Cortex of kidney (tissue), 1 donor: Measurements from ENCODE around the gene CHST4.
"Not testable (repeated sequence)": the region's sequence is repeated elsewhere in the genome, so short reads cannot be mapped to it uniquely, and the experiment has no call there.

Experiments
- DNase-seq: peaks from one replicate; lab custom pipeline; 2025; lab: John Stamatoyannopoulos, UW

CHST4 gene

DNA sequence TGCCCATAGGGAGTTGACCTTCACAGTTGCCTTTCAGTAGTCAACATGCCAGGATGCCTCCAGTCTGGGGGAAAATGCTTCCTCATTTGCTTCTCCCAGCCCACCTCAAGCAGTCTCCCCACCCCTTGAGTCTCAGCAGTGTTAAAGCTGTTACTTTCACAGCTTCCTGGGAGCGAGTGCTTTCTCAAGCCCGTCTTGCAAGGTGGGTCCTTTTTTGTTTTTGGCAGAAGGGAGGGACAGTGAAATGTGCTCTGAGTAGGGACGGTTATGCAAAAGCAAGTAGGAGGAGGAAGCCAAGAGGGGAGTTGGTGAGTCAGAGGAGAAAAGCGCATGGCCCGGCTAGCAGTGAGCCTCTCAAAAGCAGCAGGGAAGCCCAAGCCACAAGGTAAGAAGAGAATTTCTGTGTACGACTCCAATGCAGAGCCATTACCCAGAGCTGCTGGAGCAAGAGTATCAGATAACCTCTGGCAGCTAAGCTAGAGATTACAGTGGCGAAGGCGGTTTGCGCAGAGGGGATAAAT is at the start of gene CHST4:
CHST4 (plus strand) TSS at position 316 of the 521 bp plus-strand sequence. CDS start 10,252 bp downstream, outside the sequence.
- no peak for DNase-seq

DNA sequence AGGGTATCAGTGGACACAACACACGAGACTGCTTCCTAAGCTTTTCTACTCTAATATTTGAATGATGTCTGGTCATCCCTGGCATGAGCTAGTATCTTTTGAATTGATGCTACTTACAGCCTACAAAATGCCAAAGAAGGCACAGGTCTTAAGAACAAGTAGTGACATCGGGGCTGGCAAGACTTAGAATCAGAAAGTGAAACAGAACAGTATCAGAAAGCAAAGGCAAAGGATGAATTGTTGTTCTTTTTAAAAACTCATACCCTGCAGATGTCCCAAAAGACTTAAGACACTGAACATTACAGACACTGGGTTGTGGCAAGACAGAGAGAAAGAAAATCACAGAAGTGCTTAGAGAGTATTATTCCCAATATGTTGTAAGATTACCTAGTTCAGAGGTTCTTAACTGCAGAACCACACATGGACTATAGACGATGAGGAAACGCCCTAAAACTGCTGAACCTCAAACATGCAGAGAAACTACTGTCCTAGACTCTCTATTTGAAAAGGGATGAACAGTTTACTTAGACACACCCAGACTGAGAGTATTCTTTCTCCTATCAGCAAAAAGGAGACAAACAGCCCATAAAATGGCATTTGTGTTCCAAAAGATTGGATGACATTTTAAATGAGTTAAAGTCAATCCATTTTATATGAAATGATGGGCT is 49.6 kb upstream of the CHST4 start:
- no peak for DNase-seq

DNA sequence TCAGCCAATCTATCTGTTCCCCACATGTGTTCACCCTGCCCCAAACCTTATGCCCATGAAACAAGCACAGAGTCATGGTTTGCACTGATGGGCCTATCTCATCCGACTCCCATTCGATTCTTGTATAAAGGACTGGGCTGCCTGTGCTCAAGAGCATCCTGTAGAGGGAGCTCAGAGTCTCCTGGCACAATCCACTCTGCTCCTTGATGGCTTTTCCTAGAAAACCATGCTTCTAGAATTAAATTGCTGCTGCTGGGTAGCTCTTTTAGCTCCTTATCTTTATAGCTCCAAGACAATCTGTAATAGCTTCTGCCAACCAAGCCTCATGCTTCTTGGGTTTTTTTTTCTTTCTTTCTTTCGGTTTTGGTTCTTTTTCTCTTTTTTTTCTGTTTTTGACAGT is 46.8 kb upstream of the CHST4 start:
- DNase-seq = no peak

DNA sequence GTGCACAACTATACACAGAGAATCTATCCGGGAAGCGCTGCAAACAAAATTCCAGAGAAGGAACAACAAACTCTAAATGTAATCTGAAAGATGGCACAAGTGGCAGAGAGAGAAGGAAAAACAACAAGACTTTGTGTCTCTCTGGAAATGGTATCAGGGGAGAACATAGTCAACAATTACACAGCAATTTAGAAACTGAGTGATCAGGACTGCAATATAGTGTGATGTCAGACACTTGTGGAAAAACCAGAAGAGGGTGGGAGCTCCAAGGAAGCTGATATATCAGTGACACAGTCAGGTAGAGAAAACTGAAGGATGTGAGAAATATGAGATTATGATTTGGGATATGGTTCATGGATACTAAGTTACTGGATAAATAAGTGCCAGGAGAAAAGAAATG is 45.3 kb upstream of the CHST4 start:
- DNase-seq = no peak

DNA sequence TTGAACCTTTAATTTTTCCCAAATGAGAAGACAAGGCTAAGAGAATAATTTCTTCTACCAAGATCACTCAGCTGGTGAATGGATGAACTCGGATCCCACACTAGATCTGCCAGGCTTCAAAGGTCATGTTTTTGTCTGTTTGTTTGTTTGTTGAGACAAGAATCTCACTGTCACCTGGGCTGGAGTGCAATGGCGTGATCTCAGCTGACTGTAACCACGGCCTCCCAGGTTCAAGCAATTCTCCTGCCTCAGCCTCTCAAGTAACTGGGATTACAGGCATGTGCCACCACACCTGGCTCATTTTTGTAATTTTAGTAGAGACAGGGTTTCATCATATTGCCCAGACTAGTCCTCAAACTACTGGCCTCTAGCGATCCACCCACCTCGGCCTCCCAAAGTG is 43.7 kb upstream of the CHST4 start:
- no peak for DNase-seq

DNA sequence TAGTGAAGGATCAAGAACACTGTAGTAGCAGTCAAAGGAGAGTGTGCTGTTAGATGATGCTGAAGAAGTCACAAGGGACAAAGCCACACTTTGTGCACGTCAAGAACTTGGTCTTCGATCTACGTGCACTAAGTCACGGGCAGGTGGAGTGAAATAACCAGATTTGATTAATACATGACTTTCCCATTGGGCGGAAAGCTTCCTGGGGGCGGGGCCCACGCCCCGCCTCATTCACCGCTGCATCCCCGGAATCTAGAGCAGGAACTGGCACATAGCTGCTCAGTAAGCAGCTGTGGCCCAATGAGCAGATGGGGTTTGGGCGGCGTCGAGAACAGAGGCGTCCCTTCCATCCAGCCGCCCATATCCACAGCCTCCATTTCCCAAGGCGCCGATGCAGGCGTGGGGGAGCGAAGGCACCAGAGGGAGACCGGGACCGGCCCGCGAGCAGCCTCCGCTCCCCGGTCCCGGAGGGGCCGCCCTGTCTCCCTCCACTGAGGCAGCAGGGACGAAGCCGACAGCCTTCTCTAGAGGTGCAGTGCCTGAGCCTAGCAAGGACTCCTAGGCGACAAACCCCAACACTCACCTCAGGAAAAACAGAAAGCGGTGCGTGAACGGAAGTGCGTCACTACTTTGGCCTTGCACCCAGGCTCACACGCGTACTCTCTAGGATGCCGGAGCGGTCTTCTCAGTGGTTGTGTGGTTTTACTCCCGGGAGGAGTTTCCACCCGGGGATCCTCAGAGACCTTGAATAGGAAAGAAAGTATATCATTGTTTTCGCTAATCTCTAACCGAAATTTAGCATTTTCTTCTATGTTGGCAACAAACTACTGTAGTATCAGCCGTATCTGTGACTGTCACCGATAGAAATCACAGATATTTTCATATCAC is 42.0 kb upstream of the CHST4 start:
- DNase-seq = no peak

DNA sequence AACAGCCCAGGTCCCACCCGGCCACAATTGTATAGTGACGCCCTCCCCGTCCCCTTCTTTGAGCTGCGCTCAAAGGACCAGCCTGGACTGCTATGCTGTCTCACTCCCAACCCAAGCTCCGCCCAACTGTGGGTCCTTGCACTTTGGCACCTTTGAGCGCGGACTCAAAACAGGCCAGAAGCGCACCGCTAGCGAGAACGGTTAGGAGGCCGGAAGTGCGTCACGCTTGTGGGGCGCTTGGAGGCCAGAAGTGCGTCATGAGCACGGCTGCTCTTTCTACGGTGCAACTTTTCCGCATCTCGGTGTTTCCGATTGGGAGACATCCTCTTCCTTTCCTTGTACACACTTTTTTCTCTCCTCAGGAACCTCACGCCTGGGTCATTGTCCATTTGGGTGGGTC is 37.1 kb upstream of the CHST4 start, which contains the start of gene ZNF19:
ZNF19 (minus strand) TSS at position 203 of the 400 bp plus-strand sequence. CDS start 7,210 bp downstream, outside the sequence.
- no peak for DNase-seq

DNA sequence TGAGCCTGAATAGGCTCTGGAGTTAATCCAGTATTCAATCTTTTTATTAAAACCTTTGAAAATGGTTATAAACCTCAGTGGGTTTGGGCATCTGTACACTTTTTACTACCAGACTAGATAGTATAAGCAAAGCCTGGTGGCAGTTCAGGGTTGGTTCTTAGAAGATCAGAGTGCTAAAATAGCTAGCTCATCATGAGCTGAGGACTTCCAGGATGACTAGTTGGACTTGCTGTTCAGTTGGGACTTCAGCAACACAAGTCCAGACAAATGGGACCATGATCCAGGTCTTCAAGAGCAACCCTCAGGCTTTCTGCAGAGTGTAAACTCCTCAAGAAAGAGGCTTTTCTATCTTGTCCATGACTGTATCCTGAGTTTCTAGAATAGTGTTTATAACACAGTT is 35.9 kb upstream of the CHST4 start:
- DNase-seq = no peak

DNA sequence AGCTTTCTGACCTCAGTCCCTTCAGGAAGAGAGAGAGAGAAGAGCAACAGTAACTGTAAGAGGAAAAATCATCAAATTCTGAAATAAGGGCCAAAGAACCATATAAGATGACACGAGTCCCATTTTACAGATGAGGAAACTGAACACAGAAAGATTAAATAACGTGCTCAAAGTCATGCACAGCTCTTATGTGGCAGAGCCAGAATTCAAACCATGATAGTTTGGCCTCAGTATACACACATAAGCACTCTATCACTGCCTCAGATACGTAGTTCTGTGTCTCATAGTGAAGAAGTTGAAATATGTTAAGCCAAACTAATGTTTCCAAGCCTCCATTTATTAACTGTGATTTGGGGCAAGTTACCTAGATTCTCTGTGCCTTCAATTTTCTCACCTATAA is 35.2 kb upstream of the CHST4 start:
- DNase-seq = no peak

DNA sequence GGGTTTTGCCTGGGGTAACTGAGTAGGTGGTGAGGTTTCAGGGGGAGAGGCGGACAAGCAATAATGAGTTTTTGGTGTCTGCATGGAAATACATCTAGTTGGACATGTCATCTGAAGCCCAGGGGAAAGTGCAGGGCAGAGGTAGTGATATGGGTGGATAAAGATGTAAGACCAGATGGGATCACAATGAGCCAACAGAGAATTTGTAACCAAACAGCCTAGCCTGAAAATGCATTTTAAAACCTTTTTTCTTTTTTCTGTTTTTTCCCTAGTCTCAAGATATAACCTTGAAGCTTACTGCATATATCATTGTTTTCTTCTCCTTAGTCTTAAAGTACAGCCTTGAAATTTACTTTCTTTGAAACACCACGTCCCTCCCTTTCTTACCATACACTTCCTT is 33.4 kb upstream of the CHST4 start:
- DNase-seq = no peak

DNA sequence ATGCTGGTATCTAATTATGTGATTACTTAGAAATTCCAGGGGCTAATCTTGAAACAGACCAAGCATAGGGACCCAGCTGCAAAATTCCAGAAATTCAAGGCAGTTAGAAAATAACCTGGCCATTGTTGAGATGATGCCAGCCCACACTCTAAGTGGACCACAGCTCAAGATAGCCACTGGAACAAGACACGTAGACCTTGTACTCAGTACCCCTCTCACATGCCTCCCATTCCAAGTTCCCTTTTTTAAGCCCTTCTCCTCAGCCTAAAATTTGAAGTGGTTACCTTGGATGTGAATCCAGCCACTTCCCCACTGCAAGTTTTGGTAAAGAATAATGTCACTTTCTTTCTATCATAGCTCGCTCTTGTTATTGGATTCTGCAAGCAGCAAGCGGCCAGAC is 33.0 kb upstream of the CHST4 start:
- no peak for DNase-seq

DNA sequence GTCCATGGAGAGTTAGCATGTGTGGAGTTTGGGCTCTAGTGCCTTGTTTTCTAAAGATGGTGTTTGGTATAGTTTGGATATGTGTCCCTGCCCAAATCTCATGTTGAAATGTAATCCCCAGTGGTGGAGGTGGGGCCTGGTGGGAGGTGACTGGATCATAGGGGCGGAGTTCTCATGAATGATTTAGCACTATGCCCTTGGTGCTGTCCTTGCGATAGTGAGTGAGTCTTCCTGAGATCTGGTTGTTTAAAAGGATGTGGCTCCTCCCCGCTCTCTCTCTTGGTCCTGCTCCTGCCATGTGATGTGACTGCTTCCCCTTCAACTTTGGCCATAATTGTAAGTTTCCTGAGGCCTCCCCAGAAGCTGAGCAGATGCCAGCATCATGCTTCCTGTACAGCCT is 28.2 kb upstream of the CHST4 start:
- DNase-seq = no peak

DNA sequence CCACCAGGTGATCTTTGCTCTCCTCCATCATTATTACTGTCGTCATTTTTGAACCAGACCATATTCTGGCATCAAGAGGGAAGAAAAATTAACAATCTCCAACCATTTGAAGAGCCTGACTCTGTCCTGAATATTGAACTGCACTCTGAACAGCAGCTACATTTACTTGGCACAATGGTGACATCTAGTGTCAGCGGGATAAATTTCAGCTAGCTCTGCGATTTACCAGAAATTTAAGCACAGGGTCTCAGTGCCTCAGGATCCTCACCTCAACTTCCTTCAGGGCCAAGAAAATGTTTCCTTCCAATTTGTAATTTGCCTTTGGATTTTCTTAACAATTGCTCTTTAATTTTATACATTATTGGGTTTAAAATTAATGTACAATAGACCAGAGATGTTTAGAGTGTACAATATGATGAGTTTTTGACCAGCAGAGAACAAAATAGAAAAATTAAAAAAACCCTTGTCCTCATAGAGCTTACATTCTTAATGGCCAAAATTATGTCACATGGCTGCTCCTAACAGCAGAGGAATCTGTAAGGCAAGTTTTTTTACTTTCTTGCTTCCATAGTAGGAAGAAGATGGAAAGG is 26.4 kb upstream of the CHST4 start:
- DNase-seq = no peak

DNA sequence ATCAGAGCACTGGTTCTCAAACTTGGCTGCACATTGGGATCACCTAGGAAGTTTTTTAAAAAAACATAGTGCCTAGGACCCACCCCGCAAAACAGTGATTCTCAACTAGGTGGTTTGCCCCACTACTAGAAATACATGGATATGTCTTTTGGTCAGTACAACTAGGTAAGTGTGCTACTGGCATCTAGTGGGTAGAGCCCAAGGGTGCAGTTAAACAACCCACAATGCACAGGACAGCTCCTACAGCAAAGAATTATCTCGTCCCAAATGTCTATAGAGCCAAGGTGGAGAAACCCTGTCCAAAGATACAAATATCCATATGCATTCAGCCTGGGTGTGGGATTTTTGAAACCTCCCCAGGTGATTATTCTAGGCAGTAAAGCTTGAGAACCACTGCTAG is 25.3 kb upstream of the CHST4 start:
- DNase-seq = no peak

DNA sequence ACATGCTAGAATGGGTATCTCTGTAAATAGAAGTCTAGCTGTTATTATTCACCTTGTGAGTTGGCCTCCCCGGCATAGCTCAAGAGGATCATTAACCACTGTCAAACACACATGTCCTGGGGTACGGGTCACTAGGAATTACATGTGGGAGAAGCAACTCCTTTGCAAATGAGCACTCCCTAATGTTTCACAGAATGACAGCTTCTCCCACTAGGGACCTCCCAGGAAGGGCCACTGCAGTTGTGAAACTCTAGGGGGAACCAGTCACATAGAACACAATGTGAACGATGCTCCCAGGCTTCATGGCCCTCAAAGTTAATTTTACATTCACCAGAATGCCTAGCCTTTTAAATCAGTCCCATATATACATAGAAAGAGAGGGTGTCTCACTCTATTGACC is 24.7 kb upstream of the CHST4 start:
- DNase-seq = no peak

DNA sequence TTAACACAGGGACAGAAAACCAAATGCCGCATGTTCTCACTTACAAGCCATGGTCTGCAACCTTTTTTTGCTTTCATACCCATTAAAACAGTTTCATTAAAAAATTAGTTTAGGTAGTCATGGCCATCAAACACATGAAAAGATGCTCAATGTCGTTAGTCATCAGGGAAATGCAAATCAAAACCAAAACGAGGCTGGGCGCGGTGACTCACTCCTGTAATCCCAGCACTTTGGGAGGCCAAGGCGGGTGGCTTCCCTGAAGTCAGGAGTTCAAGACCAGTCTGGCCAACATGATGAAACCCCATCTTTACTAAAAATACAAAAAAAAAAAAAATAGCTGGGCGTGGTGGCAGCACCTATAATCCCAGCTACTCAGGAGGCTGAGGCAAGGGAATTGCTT is 22.2 kb upstream of the CHST4 start:
- DNase-seq = not testable (repeated sequence)

DNA sequence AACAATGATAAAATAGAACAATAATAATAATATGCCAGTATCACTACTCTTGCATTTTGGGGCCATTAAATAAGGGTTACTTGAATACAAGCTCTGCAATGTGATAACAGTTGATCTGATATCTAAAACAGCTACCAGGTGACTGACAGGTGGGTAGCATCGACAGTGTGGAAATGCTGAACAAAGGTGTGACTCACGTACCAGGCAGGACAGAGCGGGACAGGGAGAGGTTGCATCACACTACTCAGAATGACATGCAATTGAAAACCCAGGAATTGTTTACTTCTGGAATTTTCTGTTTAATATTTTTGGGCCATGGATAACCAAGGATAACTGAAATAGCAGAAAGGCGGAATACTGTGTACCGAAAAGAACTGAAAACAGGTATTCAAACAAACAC is 21.3 kb upstream of the CHST4 start:
- no peak for DNase-seq

DNA sequence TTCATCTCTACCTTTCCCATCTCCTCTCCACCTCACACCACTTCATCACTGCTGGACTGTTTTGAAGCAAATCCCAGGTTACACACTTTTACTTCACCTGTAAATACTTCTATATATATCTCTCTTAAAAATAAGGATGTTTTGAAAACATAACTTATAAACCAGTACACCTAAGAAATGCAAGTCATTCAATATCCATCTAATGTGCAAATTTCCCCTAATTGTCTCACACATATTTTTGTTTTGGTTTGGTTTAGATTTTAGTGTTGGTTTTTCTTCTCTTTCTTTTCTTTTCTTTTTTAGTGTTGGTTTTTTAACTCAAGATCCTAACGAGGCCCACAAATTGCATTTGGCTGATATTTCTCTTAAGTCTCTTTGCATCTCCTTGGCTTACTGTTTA is 19.2 kb upstream of the CHST4 start:
- DNase-seq = no peak

DNA sequence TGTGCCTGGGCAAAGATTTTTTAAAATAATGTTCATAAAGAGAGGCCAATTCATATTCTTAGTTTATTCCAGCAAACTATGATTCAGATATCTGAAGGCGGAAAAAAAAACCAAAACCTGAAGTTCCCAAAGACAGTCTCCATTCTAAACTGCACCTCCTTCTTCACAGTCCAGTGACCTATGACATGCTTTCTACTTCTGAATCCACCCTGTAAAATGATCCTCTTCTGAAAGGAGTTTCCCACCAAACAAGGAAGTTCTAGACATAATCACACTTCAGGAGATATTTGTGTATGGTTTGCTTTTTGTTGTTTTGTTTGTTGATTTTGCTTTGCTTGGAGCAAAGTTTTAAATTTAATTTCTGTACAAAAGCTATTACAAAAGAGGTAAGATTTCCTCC is 12.9 kb upstream of the CHST4 start:
- DNase-seq = no peak

DNA sequence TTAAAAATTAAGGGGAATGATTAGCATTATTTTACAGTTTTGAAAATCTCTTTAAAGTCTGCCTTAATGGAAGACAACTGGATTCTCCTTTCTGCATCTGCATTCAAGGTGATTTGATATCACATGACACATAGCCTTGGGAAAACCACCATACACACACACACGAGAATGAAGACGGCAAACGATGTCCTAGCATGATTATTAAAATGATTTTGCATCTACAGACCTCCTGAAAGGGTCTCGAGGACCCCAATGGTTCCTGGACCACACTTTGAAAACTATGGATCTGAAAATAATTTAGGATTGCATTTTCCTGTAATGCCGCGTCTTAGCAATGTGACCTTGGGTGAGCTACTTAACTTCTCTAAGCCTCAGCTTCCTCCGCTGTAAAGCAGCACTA is 11.8 kb upstream of the CHST4 start:
- no peak for DNase-seq

DNA sequence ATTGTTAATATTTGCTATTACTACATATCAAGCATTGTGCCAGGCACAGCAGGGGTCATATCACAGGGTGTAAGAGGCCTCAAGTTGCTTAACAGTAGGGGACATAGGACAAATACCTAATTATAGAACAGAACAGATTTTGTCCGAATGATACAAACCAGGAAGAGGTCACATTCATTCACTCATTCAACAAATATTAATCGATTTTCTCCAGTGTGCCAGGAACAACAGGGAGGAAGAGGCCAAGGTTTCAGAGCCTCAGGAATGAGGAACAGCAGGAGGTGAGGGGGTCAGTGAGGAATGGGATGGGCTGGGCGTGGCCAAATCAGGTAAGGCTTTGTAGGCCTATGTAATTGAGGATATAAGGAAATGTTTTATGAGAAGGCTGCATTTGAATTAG is 11.2 kb upstream of the CHST4 start:
- no peak for DNase-seq

DNA sequence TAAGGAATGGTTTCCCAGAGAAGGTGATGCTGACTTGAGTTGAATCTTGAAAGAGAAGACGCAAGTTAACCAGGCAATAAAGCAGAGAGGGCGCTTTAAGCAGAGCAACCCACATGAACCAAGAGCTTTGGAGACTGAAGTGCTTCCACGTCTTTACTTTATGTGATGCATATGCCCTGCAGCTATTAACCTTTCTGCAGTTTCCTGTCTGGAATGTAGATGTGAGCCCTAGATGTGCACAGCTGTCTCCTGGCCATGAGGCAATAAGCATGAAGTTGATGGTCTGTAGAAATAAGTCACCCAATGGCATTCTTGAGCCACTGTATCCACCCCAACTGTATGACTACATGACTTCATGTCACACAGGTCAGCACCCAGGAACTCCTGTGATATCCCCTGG is 5.7 kb upstream of the CHST4 start:
- no peak for DNase-seq
